Activated naive CD8-positive, alpha-beta T cell treated with anti-CD3 and anti-CD28 coated beads, Interleukin-2, amount 10 ng/mL, durations not matched to agents 7 days and 5 days (primary cell): ENCODE results near the gene SVOP. TPM values are rescaled to one million over a fixed set of nuclear protein-coding genes. Genes with fewer than 3 reads are reported as not detected.
"Not testable (repeated sequence)": the region's sequence is repeated elsewhere in the genome, so short reads cannot be mapped to it uniquely, and the experiment has no call there.

Experiments used
- ATAC-seq: fragments of 150-1000 bp; cut with Tn5 transposase; one replicate; pipeline ENCODE4 v1.10.0; 2021; ENCODE audit warnings: low read depth, moderate library complexity
- POLR2A ChIA-PET: fragments of 350-600 bp; sonication (Branson Sonifier 250); formaldehyde crosslinking; loops from one replicate; lab custom pipeline; 2021; ENCODE audit warnings: antibody characterized with exemption; lab: Charles Lee
- DNase-seq: peaks from one replicate; pipeline ENCODE4 v3.0.0; 2021
- H3K27ac Mint-ChIP-seq: one replicate; pipeline ENCODE4 v1.8.0; 2022; ENCODE audit warnings: mild to moderate bottlenecking, mixed read lengths
- H3K27me3 Mint-ChIP-seq: one replicate; pipeline ENCODE4 v1.8.0; 2022; ENCODE audit warnings: mild to moderate bottlenecking, moderate library complexity, mixed read lengths
- H3K36me3 Mint-ChIP-seq: one replicate; pipeline ENCODE4 v1.8.0; 2021; ENCODE audit warnings: mild to moderate bottlenecking, mixed read lengths
- H3K4me1 Mint-ChIP-seq: one replicate; pipeline ENCODE4 v1.8.0; 2021; ENCODE audit warnings: mixed read lengths
- H3K4me3 Mint-ChIP-seq: one replicate; pipeline ENCODE4 v1.8.0; 2022; ENCODE audit warnings: mild to moderate bottlenecking, moderate library complexity, mixed read lengths
- H3K9me3 Mint-ChIP-seq: one replicate; pipeline ENCODE4 v1.8.0; 2021; ENCODE audit warnings: mixed read lengths
- total RNA-seq, 2 experiments: library from RNA; stranded (reverse); gene quantifications; one replicate each; pipeline ENCODE4 v1.2.3, GENCODE V29; 2021

The SVOP gene
- total RNA-seq: not detected

GRCh38 chr12:109020796-109021380 is at the start of gene SVOP:
Gene SVOP, minus strand, starts transcription at chr12:109021068. Its CDS starts 200 bp downstream, at chr12:109020868.
- no peak for ATAC-seq
- no peaks in the 10 kb centered on the region for H3K4me1 Mint-ChIP-seq
- H3K27me3 Mint-ChIP-seq: peaks cover 26% of the 10 kb centered on the region
- no peak within 1 kb of the TSS for H3K27ac Mint-ChIP-seq
- no peak within 1 kb of the TSS for H3K4me3 Mint-ChIP-seq
- H3K9me3 Mint-ChIP-seq: no peaks in the 10 kb centered on the region
- DNase-seq: peak; percentile 51
- H3K36me3 Mint-ChIP-seq: no peaks in the 10 kb centered on the region
- POLR2A ChIA-PET: no interaction called here

- POLR2A ChIA-PET: no interaction called here
- DNase-seq: no peak
- Mint-ChIP-seq H3K36me3 (peaks cover 4% of the 10 kb centered on the region), H3K27ac (no peak overlapping the region), H3K4me3 (no peak overlapping the region), H3K27me3 (no peaks in the 10 kb centered on the region), H3K4me1 (no peaks in the 10 kb centered on the region), H3K9me3 (peaks cover under 1% of the 10 kb centered on the region)
- ATAC-seq: no peak
These were observed 48.7 kb upstream of the SVOP start for GRCh38 chr12:109069307-109070271.

- H3K4me1 Mint-ChIP-seq: no peaks in the 10 kb centered on the region
- no peaks in the 10 kb centered on the region for H3K9me3 Mint-ChIP-seq
- no peak overlapping the region for H3K27ac Mint-ChIP-seq
- DNase-seq: no peak
- POLR2A ChIA-PET: no interaction called here
- H3K36me3 Mint-ChIP-seq: peaks cover 1% of the 10 kb centered on the region
- H3K4me3 Mint-ChIP-seq: no peak overlapping the region
- ATAC-seq: no peak
- H3K27me3 Mint-ChIP-seq: no peaks in the 10 kb centered on the region
These were observed 45.0 kb upstream of the SVOP start for GRCh38 chr12:109065853-109066193.

GRCh38 chr12:109065154-109065852 is 44.4 kb upstream of the SVOP start:
- Mint-ChIP-seq H3K36me3 (peaks cover 1% of the 10 kb centered on the region), H3K9me3 (no peaks in the 10 kb centered on the region), H3K27ac (no peak overlapping the region), H3K4me1 (no peaks in the 10 kb centered on the region), H3K4me3 (no peak overlapping the region), H3K27me3 (no peaks in the 10 kb centered on the region)
- POLR2A ChIA-PET: no interaction called here
- DNase-seq (no peak), ATAC-seq (no peak)

GRCh38 chr12:109064143-109064542 is 43.3 kb upstream of the SVOP start:
- H3K9me3 Mint-ChIP-seq: no peaks in the 10 kb centered on the region
- ATAC-seq (no peak), DNase-seq (no peak)
- POLR2A ChIA-PET: interaction anchor here (1.2 kb wide), 1 partner anchor 10 kb away, joined by 3 read pairs; no protein-coding TSS in a partner anchor
- H3K27ac Mint-ChIP-seq: no peak overlapping the region
- H3K4me3 Mint-ChIP-seq: no peak overlapping the region
- no peaks in the 10 kb centered on the region for H3K27me3 Mint-ChIP-seq
- peaks cover 1% of the 10 kb centered on the region for H3K36me3 Mint-ChIP-seq
- H3K4me1 Mint-ChIP-seq: no peaks in the 10 kb centered on the region

GRCh38 chr12:109058773-109059172 is 37.9 kb upstream of the SVOP start:
- Mint-ChIP-seq H3K36me3 (peaks cover 3% of the 10 kb centered on the region), H3K27ac (no peak overlapping the region), H3K27me3 (no peaks in the 10 kb centered on the region), H3K9me3 (no peaks in the 10 kb centered on the region), H3K4me1 (peaks cover 5% of the 10 kb centered on the region), H3K4me3 (no peak overlapping the region)
- POLR2A ChIA-PET: interaction anchor here (0.6 kb wide), 1 partner anchor 783 kb away, joined by 6 read pairs; no protein-coding TSS in a partner anchor
- ATAC-seq (no peak), DNase-seq (no peak)

GRCh38 chr12:109057376-109057775 is 36.5 kb upstream of the SVOP start:
- ATAC-seq: no peak
- no peak for DNase-seq
- POLR2A ChIA-PET: no interaction called here
- Mint-ChIP-seq H3K4me3 (no peak overlapping the region), H3K9me3 (no peaks in the 10 kb centered on the region), H3K27me3 (no peaks in the 10 kb centered on the region), H3K27ac (no peak overlapping the region), H3K4me1 (peaks cover 7% of the 10 kb centered on the region), H3K36me3 (peaks cover 4% of the 10 kb centered on the region)

- DNase-seq: no peak
- no peaks in the 10 kb centered on the region for H3K9me3 Mint-ChIP-seq
- POLR2A ChIA-PET: no interaction called here
- peaks cover 6% of the 10 kb centered on the region for H3K36me3 Mint-ChIP-seq
- no peak overlapping the region for H3K27ac Mint-ChIP-seq
- H3K4me1 Mint-ChIP-seq: peaks cover 11% of the 10 kb centered on the region
- no peak for ATAC-seq
- no peaks in the 10 kb centered on the region for H3K27me3 Mint-ChIP-seq
- H3K4me3 Mint-ChIP-seq: no peak overlapping the region
These were observed 36.0 kb upstream of the SVOP start for GRCh38 chr12:109056891-109057290.

GRCh38 chr12:109054520-109054919 is 33.7 kb upstream of the SVOP start:
- Mint-ChIP-seq H3K4me1 (peaks cover 12% of the 10 kb centered on the region), H3K27ac (peak overlapping the region; percentile 34), H3K27me3 (no peaks in the 10 kb centered on the region), H3K36me3 (peaks cover 7% of the 10 kb centered on the region), H3K9me3 (no peaks in the 10 kb centered on the region), H3K4me3 (no peak overlapping the region)
- POLR2A ChIA-PET: interaction anchor here (0.7 to 1.4 kb wide), 4 partner anchors 10 to 478 kb away, joined by 3 to 6 read pairs (median 6); partner anchors contain the start of gene SSH1
- ATAC-seq (no peak), DNase-seq (no peak)

GRCh38 chr12:109054124-109054513 is 33.3 kb upstream of the SVOP start:
- not testable (repeated sequence) for DNase-seq, H3K36me3 Mint-ChIP-seq, H3K9me3 Mint-ChIP-seq, ATAC-seq, H3K27me3 Mint-ChIP-seq
- H3K27ac Mint-ChIP-seq: peak overlapping the region; percentile 98
- peaks cover 12% of the 10 kb centered on the region for H3K4me1 Mint-ChIP-seq
- POLR2A ChIA-PET: interaction anchor here (1.2 to 1.4 kb wide), 3 partner anchors 10 to 197 kb away, joined by 3 to 6 read pairs (median 6); partner anchors contain the start of gene SSH1
- H3K4me3 Mint-ChIP-seq: peak overlapping the region; percentile 99

GRCh38 chr12:109053382-109054123 is 32.7 kb upstream of the SVOP start:
- peak; percentile 44 for DNase-seq
- peak; percentile 70 for ATAC-seq
- Mint-ChIP-seq H3K4me1 (peaks cover 13% of the 10 kb centered on the region), H3K9me3 (no peaks in the 10 kb centered on the region), H3K27ac (peak overlapping the region; percentile 98), H3K27me3 (no peaks in the 10 kb centered on the region), H3K36me3 (peaks cover 7% of the 10 kb centered on the region), H3K4me3 (peak overlapping the region; percentile 99)
- POLR2A ChIA-PET: interaction anchor here (1.2 to 1.6 kb wide), 4 partner anchors 11 to 196 kb away, joined by 3 to 6 read pairs (median 6); partner anchors contain the start of genes ALKBH2 and SSH1

- no peaks in the 10 kb centered on the region for H3K27me3 Mint-ChIP-seq
- H3K9me3 Mint-ChIP-seq: no peaks in the 10 kb centered on the region
- peak within 1 kb of the TSS; percentile 98 for H3K27ac Mint-ChIP-seq
- peaks cover 5% of the 10 kb centered on the region for H3K36me3 Mint-ChIP-seq
- ATAC-seq: peak; percentile 74
- H3K4me1 Mint-ChIP-seq: peaks cover 13% of the 10 kb centered on the region
- POLR2A ChIA-PET: interaction anchor here (0.6 to 1.6 kb wide), 3 partner anchors 40 to 46 kb away, joined by 3 to 6 read pairs (median 5); partner anchors contain the start of gene ALKBH2
- peak within 1 kb of the TSS; percentile 99 for H3K4me3 Mint-ChIP-seq
- DNase-seq: peak; percentile 89
These were observed 31.8 kb upstream of the SVOP start, which contains the start of gene USP30 for GRCh38 chr12:109052414-109053323. Gene USP30, plus strand, starts transcription at chr12:109052576. Its CDS starts 103 bp downstream, at chr12:109052679.
